Measurements from ENCODE around the gene DCTN4.

DCTN4 gene

GRCh38 chr5:150659360-150660107 is 99.3 kb downstream of the DCTN4 start:
- FAIRE-seq: no peak
- DNase-seq (ENCODE audit: insufficient read length, low spot score): no peak
- TF ChIP-seq CTCF (IDR thresholded peaks at IDR 0.05; ENCODE audit: insufficient read depth, missing control alignments): no peak

- no peak for FAIRE-seq
- no peak for TF ChIP-seq CTCF (IDR thresholded peaks at IDR 0.05; ENCODE audit: insufficient read depth, missing control alignments)
- DNase-seq (ENCODE audit: insufficient read length, low spot score): no peak
Measured at GRCh38 chr5:150658699-150659265, 100.0 kb downstream of the DCTN4 start.

Data from D721Med (cell line).